Hepatocyte (in vitro differentiated cells): ENCODE measurements around the gene ADAMTSL3. TPM values are rescaled to one million over a fixed set of nuclear protein-coding genes. Genes with fewer than 3 reads are reported as not detected.
A peak's percentile ranks its signal among the peaks of the same experiment; 100 is the strongest.

ENCODE experiments used
- DNase-seq: peaks from one replicate; pipeline ENCODE4 v3.0.0-alpha.2; 2016; ENCODE audit warnings: low spot score
- H2AFZ ChIP-seq: fragments of 200-600 bp; sonication (generic); 2 replicates; pipeline ENCODE4 v1.6.0; 2016; ENCODE audit warnings: antibody characterized with exemption, mild to moderate bottlenecking
- H3K27ac ChIP-seq: fragments of 200-600 bp; sonication (generic); 2 replicates; pipeline ENCODE4 v1.5.1; 2016; ENCODE audit warnings: mild to moderate bottlenecking
- H3K27me3 ChIP-seq: fragments of 200-600 bp; sonication (generic); 2 replicates; pipeline ENCODE4 v1.6.1; 2016
- H3K36me3 ChIP-seq: fragments of 200-600 bp; sonication (generic); replicated peaks from 2 replicates; pipeline ENCODE4 v1.5.1; 2016; ENCODE audit warnings: low read depth; ENCODE audit not compliant: insufficient read depth
- H3K4me1 ChIP-seq: fragments of 200-600 bp; sonication (generic); 2 replicates; pipeline ENCODE4 v1.5.1; 2016; ENCODE audit warnings: mild to moderate bottlenecking, moderate library complexity; ENCODE audit not compliant: insufficient read depth
- H3K4me2 ChIP-seq: fragments of 200-600 bp; sonication (generic); 2 replicates; pipeline ENCODE4 v1.6.0; 2016
- H3K4me3 ChIP-seq: fragments of 200-600 bp; sonication (generic); 2 replicates; pipeline ENCODE4 v1.5.1; 2016; ENCODE audit warnings: mild to moderate bottlenecking
- H3K79me2 ChIP-seq: fragments of 200-600 bp; sonication (generic); 2 replicates; pipeline ENCODE4 v1.6.0; 2017; ENCODE audit warnings: mild to moderate bottlenecking
- H3K9me2 ChIP-seq: fragments of 200-600 bp; sonication (generic); replicated peaks from 2 replicates; pipeline ENCODE4 v1.6.0; 2017; ENCODE audit warnings: mild to moderate bottlenecking; ENCODE audit not compliant: insufficient read depth
- H3K9me3 ChIP-seq: fragments of 200-600 bp; sonication (generic); 2 replicates; pipeline ENCODE4 v1.5.1; 2016; ENCODE audit warnings: low read depth, mild to moderate bottlenecking
- H4K20me1 ChIP-seq: fragments of 200-600 bp; sonication (generic); 2 replicates; pipeline ENCODE4 v1.6.0; 2016; ENCODE audit warnings: mild to moderate bottlenecking; ENCODE audit not compliant: insufficient read depth, poor library complexity, severe bottlenecking
- CTCF ChIP-seq: fragments of 200-600 bp; sonication (generic); IDR thresholded peaks from 2 replicates; pipeline ENCODE4 v1.5.1; 2016; ENCODE audit warnings: antibody characterized with exemption, mild to moderate bottlenecking; ENCODE audit not compliant: poor library complexity
- EZH2 ChIP-seq: fragments of 200-600 bp; sonication (generic); IDR thresholded peaks from 2 replicates; pipeline ENCODE4 v1.6.1; 2016; ENCODE audit warnings: antibody characterized with exemption, mild to moderate bottlenecking, borderline replicate concordance
- EZH2phosphoT487 ChIP-seq: fragments of 200-600 bp; sonication (generic); IDR thresholded peaks from one replicate; pipeline ENCODE4 v1.6.1; 2018; ENCODE audit warnings: antibody characterized with exemption, mild to moderate bottlenecking, low read depth, moderate library complexity; ENCODE audit not compliant: unreplicated experiment, severe bottlenecking
- WGBS: methylation state at CpG from one replicate; pipeline ENCODE4 v1.1.6; 2016; ENCODE audit warnings: low lambda C conversion rate; ENCODE audit errors: missing lambda C conversion rate; 5-methylcytosine and 5-hydroxymethylcytosine counted together
- polyA plus RNA-seq: library from polyadenylated mRNA; unstranded; fragments of >200 nt; fragmentation: Nextera tagmentation; extraction: Ambion mirVana; gene quantifications from 2 replicates; pipeline ENCODE4 v1.2.1, GENCODE V29; 2016
- total RNA-seq: library from RNA; depleted of rRNA; stranded (reverse); fragments of >200 nt; gene quantifications from 2 replicates; pipeline ENCODE4 v1.2.3, GENCODE V29; 2014

ADAMTSL3 gene
- total and polyA plus RNA-seq, 2 experiments from 2014 or later = 5.0 to 5.2 TPM

DNA sequence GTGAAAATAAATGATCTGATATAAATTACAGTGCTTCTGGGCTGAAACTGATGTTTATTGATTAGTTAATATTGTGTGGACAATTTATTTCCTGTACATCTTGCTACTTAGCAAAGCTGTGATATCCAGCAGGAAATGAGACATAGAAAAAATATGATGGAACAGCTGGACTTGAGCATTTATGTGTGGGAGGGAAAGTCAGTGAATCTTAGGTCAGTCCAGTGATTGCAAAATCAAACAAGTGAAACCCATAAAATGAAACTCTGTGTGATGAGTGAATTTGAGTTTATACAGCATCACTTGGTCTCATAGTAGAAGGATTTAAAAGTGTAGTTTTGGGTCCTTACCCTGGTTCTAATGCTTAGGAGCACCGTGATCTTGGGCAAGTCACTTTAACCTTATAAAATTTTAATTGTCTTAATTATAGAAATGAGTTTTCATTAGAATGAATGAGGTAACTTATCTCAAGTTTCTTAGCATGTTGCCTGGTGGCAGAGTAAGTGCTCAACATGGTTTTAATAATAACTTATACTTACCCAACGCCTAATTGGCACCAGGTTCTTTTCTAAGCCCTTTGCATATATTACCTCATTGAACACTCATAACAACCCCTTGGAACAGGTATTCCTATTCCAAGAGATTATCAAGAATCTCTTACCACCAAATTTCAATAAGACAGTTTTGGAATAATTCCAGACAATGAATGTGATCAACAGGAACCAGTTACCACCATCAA is 194.6 kb downstream of the ADAMTSL3 start:
- peak; percentile 33 for DNase-seq
- H3K9me2 ChIP-seq = no peaks in the 10 kb centered on the region
- 72% methylated on average over 2 of the region's 2 CpGs for WGBS
- H3K27ac ChIP-seq = peak overlapping the region; percentile 7
- no peak overlapping the region for H3K4me2 ChIP-seq
- H3K4me3 ChIP-seq = no peak overlapping the region
- no peaks in the 10 kb centered on the region for H3K9me3 ChIP-seq
- H3K36me3 ChIP-seq = no peaks in the 10 kb centered on the region
- H3K4me1 ChIP-seq = no peaks in the 10 kb centered on the region
- H4K20me1 ChIP-seq = no peaks in the 10 kb centered on the region
- no peaks in the 10 kb centered on the region for H3K27me3 ChIP-seq
- H3K79me2 ChIP-seq = no peaks in the 10 kb centered on the region
- no peak overlapping the region for H2AFZ ChIP-seq
- TF ChIP-seq CTCF = no peak
- TF ChIP-seq EZH2 = no peak
- no peak for TF ChIP-seq EZH2phosphoT487

GRCh38 chr15:83850015-83850414 is 196.1 kb downstream of the ADAMTSL3 start:
- Histone ChIP-seq H3K27ac (no peak overlapping the region), H3K9me2 (no peaks in the 10 kb centered on the region), H3K27me3 (no peaks in the 10 kb centered on the region), H3K9me3 (no peaks in the 10 kb centered on the region), H3K79me2 (no peaks in the 10 kb centered on the region), H3K4me1 (no peaks in the 10 kb centered on the region), H3K4me2 (no peak overlapping the region), H3K4me3 (no peak overlapping the region), H3K36me3 (no peaks in the 10 kb centered on the region), H2AFZ (no peak overlapping the region), H4K20me1 (no peaks in the 10 kb centered on the region)
- TF ChIP-seq CTCF (no peak), EZH2 (no peak), EZH2phosphoT487 (no peak)
- 77% methylated on average over 5 of the region's 5 CpGs for WGBS
- DNase-seq = no peak

- Histone ChIP-seq H4K20me1 (no peaks in the 10 kb centered on the region), H3K9me2 (no peaks in the 10 kb centered on the region), H2AFZ (no peak overlapping the region), H3K4me1 (no peaks in the 10 kb centered on the region), H3K36me3 (no peaks in the 10 kb centered on the region), H3K27me3 (no peaks in the 10 kb centered on the region), H3K27ac (no peak overlapping the region), H3K79me2 (no peaks in the 10 kb centered on the region), H3K9me3 (no peaks in the 10 kb centered on the region), H3K4me3 (no peak overlapping the region), H3K4me2 (no peak overlapping the region)
- 85% methylated on average over 8 of the region's 8 CpGs for WGBS
- no peak for TF ChIP-seq EZH2
- TF ChIP-seq EZH2phosphoT487 = no peak
- TF ChIP-seq CTCF = no peak
- no peak for DNase-seq
Observed at GRCh38 chr15:83850501-83851245, 196.8 kb downstream of the ADAMTSL3 start.
